ENCODE results near the gene SLC6A18.

Gene SLC6A18

DNA sequence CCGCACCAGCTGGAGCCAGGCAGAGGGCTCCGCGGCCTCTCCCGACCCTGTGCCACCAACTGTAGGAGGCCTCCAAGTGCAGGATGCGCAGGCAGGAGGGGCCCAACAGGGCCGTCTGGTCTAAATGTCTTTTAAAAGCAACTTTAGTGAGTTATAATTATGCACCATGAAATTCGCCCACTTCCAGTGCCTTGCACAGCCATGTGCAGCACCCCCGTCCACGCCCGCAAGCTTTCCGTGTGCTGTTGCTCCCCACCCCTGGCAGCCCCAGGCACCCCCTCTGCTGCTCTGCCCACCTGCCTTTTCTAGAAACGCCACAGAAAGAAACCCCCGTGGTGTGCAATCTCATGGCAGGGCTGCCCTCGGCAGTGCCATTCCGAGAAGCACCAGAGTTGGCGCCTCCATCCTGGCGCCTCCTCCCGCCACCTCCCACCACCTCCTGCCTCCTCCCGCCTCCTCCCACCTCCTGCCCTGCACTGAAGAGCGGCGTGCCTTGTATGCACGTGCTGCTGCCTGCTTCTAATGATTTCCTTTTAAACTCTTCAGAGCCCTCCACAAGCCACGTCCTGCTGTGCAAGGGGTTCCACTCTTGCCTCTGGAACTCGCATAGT is 7.5 kb upstream of the SLC6A18 start:
- ChIA-PET CTCF (no interaction called here), POLR2A (no interaction called here)
- no peak for TF ChIP-seq SP1 (IDR thresholded peaks at IDR 0.05)
- peak; percentile 23; the same call in 1 of the 2 replicates for TF ChIP-seq L3MBTL2 (conservative IDR thresholded peaks at IDR 0.05)
- no peak for TF ChIP-seq TARDBP (IDR thresholded peaks at IDR 0.05)
- TF ChIP-seq SUZ12 (IDR thresholded peaks at IDR 0.05) = no peak
- TF ChIP-seq ARNT (IDR thresholded peaks at IDR 0.05) = no peak
- TF ChIP-seq FOXK2 (IDR thresholded peaks at IDR 0.05) = no peak
- TF ChIP-seq HDGF (IDR thresholded peaks at IDR 0.05; ENCODE audit: borderline replicate concordance) = no peak
- TF ChIP-seq, protein P1, sequence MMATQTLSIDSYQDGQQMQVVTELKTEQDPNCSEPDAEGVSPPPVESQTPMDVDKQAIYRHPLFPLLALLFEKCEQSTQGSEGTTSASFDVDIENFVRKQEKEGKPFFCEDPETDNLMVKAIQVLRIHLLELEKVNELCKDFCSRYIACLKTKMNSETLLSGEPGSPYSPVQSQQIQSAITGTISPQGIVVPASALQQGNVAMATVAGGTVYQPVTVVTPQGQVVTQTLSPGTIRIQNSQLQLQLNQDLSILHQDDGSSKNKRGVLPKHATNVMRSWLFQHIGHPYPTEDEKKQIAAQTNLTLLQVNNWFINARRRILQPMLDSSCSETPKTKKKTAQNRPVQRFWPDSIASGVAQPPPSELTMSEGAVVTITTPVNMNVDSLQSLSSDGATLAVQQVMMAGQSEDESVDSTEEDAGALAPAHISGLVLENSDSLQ (IDR thresholded peaks at IDR 0.05) = no peak
- DNase-seq (ENCODE audit: extremely low spot score) = no peak

DNA sequence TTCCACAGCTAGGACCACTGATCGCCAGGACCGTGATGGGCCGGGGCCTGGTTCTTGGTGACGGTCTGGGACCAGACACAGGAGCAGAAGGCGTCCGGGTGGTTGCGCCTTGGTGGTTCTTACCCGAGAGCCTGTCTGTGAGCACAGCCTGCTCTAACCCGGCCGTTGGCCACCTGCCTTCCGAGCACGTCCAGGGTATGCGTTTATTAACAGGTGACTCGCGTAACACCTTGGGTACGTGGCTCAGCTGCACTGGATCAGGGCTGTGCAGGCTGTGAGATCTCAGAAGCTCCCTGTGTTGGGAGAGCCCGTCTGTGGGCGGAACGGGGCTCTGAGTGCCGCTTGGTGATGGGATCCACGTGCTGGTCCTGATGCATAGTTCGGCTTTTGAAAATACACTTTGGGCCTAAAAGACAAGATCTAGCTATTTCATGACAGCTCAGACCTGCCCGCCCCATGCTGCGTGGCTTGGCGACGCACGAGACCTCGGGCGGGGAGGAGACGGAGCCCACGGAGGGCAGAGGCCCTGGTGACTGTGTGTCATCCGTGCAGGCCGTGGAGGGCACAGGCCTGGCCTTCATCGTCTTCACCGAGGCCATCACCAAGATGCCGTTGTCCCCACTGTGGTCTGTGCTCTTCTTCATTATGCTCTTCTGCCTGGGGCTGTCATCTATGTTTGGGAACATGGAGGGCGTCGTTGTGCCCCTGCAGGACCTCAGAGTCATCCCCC is 6.7 kb upstream of the SLC6A18 start:
- ChIA-PET POLR2A (no interaction called here), CTCF (no interaction called here)
- no peak for DNase-seq (ENCODE audit: extremely low spot score)
- TF ChIP-seq FOXA1 (IDR thresholded peaks at IDR 0.05) (no peak), LEF1 (IDR thresholded peaks at IDR 0.05; ENCODE audit: borderline replicate concordance) (no peak), ELF4 (IDR thresholded peaks at IDR 0.05) (no peak)

DNA sequence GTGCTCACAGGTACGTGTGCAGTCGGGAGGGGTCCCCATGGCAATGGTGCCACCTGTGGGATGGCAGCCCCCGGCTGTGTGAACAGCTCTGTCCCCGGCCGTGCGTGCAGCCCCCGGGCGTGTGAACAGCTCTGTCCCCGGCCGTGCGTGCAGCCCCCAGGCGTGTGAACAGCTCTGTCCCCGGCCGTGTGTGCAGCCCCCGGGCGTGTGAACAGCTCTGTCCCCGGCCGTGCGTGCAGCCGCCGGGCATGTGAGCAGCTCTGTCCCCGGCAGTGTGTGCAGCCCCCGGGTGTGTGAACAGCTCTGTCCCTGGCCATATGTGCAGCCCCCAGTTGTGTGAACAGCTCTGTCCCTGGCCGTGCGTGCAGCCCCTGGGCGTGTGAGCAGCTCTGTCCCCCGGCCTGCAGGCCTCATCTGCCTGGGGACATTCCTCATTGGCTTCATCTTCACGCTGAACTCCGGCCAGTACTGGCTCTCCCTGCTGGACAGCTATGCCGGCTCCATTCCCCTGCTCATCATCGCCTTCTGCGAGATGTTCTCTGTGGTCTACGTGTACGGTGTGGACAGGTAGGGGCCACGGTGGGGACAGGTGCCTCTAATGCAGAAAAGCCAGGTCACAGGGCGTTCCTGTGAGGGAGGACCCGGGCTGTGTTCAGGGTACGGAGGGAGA is 5.9 kb upstream of the SLC6A18 start:
- DNase-seq (ENCODE audit: extremely low spot score) = no peak
- CTCF ChIA-PET = no interaction called here
- TF ChIP-seq BHLHE40 (IDR thresholded peaks at IDR 0.05; ENCODE audit: borderline replicate concordance) (no peak), ZNF384 (IDR thresholded peaks at IDR 0.05) (no peak), FOXA1 (IDR thresholded peaks at IDR 0.05) (no peak), FOXM1 (IDR thresholded peaks at IDR 0.05; ENCODE audit: borderline replicate concordance) (no peak), CTBP1 (IDR thresholded peaks at IDR 0.05; ENCODE audit: borderline replicate concordance) (no peak), NFRKB (IDR thresholded peaks at IDR 0.05) (no peak), L3MBTL2 (conservative IDR thresholded peaks at IDR 0.05) (no peak), SUZ12 (IDR thresholded peaks at IDR 0.05) (no peak), SP1 (IDR thresholded peaks at IDR 0.05) (no peak), TARDBP (IDR thresholded peaks at IDR 0.05) (no peak), LEF1 (IDR thresholded peaks at IDR 0.05; ENCODE audit: borderline replicate concordance) (no peak)
- TF ChIP-seq, protein P1 (IDR thresholded peaks at IDR 0.05) = no peak
- POLR2A ChIA-PET = no interaction called here

DNA sequence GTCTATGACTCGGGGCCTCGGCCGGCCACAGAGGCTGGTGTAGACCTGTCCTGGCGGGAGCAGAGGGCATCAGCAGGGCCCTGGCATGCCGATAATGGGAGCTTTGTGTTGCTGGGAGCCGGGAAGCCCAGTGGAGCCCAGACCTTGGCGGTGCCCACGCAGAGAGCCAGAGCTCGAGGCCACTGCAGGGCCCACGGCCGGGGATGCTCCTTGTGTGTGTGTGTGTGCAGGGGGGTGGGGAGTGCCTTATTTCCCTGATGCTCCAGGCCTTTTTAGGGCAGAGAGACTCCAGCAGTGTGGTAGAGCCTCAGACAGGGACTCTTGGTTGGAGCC is 5.4 kb upstream of the SLC6A18 start:
- TF ChIP-seq HDGF (IDR thresholded peaks at IDR 0.05; ENCODE audit: borderline replicate concordance) (no peak), SUZ12 (IDR thresholded peaks at IDR 0.05) (no peak), ARNT (IDR thresholded peaks at IDR 0.05) (no peak), L3MBTL2 (conservative IDR thresholded peaks at IDR 0.05) (no peak), FOXK2 (IDR thresholded peaks at IDR 0.05) (no peak), ELF4 (IDR thresholded peaks at IDR 0.05) (no peak), CTBP1 (IDR thresholded peaks at IDR 0.05; ENCODE audit: borderline replicate concordance) (no peak), LEF1 (IDR thresholded peaks at IDR 0.05; ENCODE audit: borderline replicate concordance) (no peak), SP1 (IDR thresholded peaks at IDR 0.05) (no peak), FOXA1 (IDR thresholded peaks at IDR 0.05) (no peak)
- TF ChIP-seq, protein P1 (IDR thresholded peaks at IDR 0.05) = no peak
- POLR2A ChIA-PET = no interaction called here
- no peak for DNase-seq (ENCODE audit: extremely low spot score)
- CTCF ChIA-PET = no interaction called here

DNA sequence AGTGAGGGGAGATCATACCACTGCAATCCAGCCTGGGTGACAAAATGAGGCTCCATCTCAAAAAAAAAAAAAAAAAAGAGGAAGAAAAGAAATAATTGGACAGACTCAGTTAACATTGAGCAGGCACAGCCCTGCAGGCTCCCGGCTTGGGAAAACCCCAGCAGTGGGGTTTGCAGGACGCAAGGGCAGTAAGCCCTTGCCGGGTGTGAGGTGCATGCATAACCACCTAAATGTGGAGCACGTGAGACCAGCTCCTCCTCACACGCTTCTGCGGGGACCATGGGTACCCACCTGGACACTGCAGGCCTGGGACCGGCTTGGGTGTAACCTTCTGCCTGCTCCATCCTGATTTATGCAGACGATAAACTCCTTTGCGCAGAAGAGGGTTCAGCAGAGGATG is 4.8 kb upstream of the SLC6A18 start:
- CTCF ChIA-PET = no interaction called here

More for the DNA sequence above, 4.8 kb upstream of the SLC6A18 start:
- POLR2A ChIA-PET = no interaction called here
- no peak for DNase-seq (ENCODE audit: extremely low spot score)
- TF ChIP-seq HDGF (IDR thresholded peaks at IDR 0.05; ENCODE audit: borderline replicate concordance) (no peak), L3MBTL2 (conservative IDR thresholded peaks at IDR 0.05) (no peak), ZNF384 (IDR thresholded peaks at IDR 0.05) (no peak), FOXM1 (IDR thresholded peaks at IDR 0.05; ENCODE audit: borderline replicate concordance) (no peak), SUZ12 (IDR thresholded peaks at IDR 0.05) (no peak), NFRKB (IDR thresholded peaks at IDR 0.05) (no peak), ELF4 (IDR thresholded peaks at IDR 0.05) (no peak), ARNT (IDR thresholded peaks at IDR 0.05) (no peak), FOXA1 (IDR thresholded peaks at IDR 0.05) (no peak), BHLHE40 (IDR thresholded peaks at IDR 0.05; ENCODE audit: borderline replicate concordance) (no peak), SP1 (IDR thresholded peaks at IDR 0.05) (no peak), FOXK2 (IDR thresholded peaks at IDR 0.05) (no peak), TARDBP (IDR thresholded peaks at IDR 0.05) (no peak), LEF1 (IDR thresholded peaks at IDR 0.05; ENCODE audit: borderline replicate concordance) (no peak), CTBP1 (IDR thresholded peaks at IDR 0.05; ENCODE audit: borderline replicate concordance) (no peak)
- TF ChIP-seq, protein P1 (IDR thresholded peaks at IDR 0.05) = no peak
